HepG2 (cell line): ENCODE data around the gene CNTN2. TPM values are rescaled to one million over a fixed set of nuclear protein-coding genes. Genes with fewer than 3 reads are reported as not detected.

Experiments used
- ATAC-seq: fragments of 200-7000 bp; cut with Tn5 transposase; 3 replicates; pipeline ENCODE4 v1.9.1; 2020; ENCODE audit warnings: mild to moderate bottlenecking, moderate library complexity
- BruUV-seq: library from RNA; stranded (reverse); fragments of 400-500 nt; replicated peaks from 2 replicates; lab custom pipeline; 2021; lab: Mats Ljungman, UMichigan
- CTCF ChIA-PET: fragments of 300-600 bp; formaldehyde crosslinking; extraction: SDS; loops from one replicate; lab custom pipeline; 2021; ENCODE audit warnings: low total read pairs, inconsistent platforms, low intra/inter-chr PET ratio; lab: Yijun Ruan, JAX
- POLR2A ChIA-PET: fragments of 350-600 bp; sonication (Branson Sonifier 250); formaldehyde crosslinking; loops from one replicate; lab custom pipeline; 2020; ENCODE audit warnings: antibody characterized with exemption, inconsistent platforms; lab: Yijun Ruan, JAX
- DNase-seq: peaks from one replicate; pipeline ENCODE4 v3.0.0-alpha.2; 2015; ENCODE audit warnings: low spot score
- FAIRE-seq: peaks from 3 replicates; lab custom pipeline; 2011; peaks lifted over from hg19 to GRCh38; lab: Jason Lieb, UNC
- H2AFZ ChIP-seq: one replicate; pipeline ENCODE4 v1.6.1; 2011; ENCODE audit warnings: low read length, inconsistent platforms
- H3K27ac ChIP-seq: fragments of 300-600 bp; 3 replicates; pipeline ENCODE4 v1.8.0; 2011; ENCODE audit warnings: mixed run types, mild to moderate bottlenecking, mixed read lengths, low read length, inconsistent platforms; ENCODE audit not compliant: insufficient read depth; ENCODE audit errors: extremely low read length
- H3K27me3 ChIP-seq, 2 experiments: fragments of 200-600 bp in 1 of 2; 2 replicates in 1 of 2; 3 replicates in 1 of 2; pipeline versions ENCODE4 v1.6.0 to v1.8.0; 2011; ENCODE audit warnings: low read length in 2 of 2, mild to moderate bottlenecking in 2 of 2, moderate library complexity in 2 of 2, inconsistent platforms in 1 of 2; ENCODE audit not compliant: insufficient read depth in 2 of 2, control insufficient read depth in 1 of 2
- H3K36me3 ChIP-seq, 2 experiments: fragments of 200-600 bp in 1 of 2; replicated peaks in 1 of 2; 2 replicates in 1 of 2; 3 replicates in 1 of 2; pipeline versions ENCODE4 v1.5.1 to v1.8.0; 2011; ENCODE audit warnings: low read length in 2 of 2, inconsistent platforms in 1 of 2; ENCODE audit not compliant: insufficient read depth in 2 of 2, control insufficient read depth in 1 of 2
- H3K4me1 ChIP-seq: 2 replicates; pipeline ENCODE4 v1.5.1; 2012; ENCODE audit warnings: low read length, inconsistent platforms; ENCODE audit not compliant: insufficient read depth
- H3K4me2 ChIP-seq: 2 replicates; pipeline ENCODE4 v1.6.0; 2011; ENCODE audit warnings: low read depth, low read length, inconsistent platforms
- H3K4me3 ChIP-seq, 3 experiments: fragments of 200-600 bp in 1 of 3; sonication (generic), shearing (Covaris generic) in 1 of 3; replicated peaks in 1 of 3; 2 replicates each; pipeline ENCODE4 v1.5.1; 2011 to 2016; ENCODE audit warnings: low read length in 3 of 3, inconsistent platforms in 2 of 3, low read depth in 2 of 3, mild to moderate bottlenecking in 2 of 3, control low read depth in 1 of 3, mixed read lengths in 1 of 3; ENCODE audit not compliant: insufficient read depth in 1 of 3
- H3K79me2 ChIP-seq: one replicate; pipeline ENCODE4 v1.6.1; 2011; ENCODE audit warnings: low read length, inconsistent platforms; ENCODE audit not compliant: insufficient read depth
- H3K9ac ChIP-seq: 2 replicates; pipeline ENCODE4 v1.6.0; 2011; ENCODE audit warnings: mild to moderate bottlenecking, low read depth, low read length, inconsistent platforms; ENCODE audit not compliant: insufficient read depth
- H3K9me3 ChIP-seq: 2 replicates; pipeline ENCODE4 v1.5.1; 2012; ENCODE audit warnings: mild to moderate bottlenecking, low read length
- H4K20me1 ChIP-seq: 2 replicates; pipeline ENCODE4 v1.6.0; 2011; ENCODE audit warnings: inconsistent platforms, mild to moderate bottlenecking, low read length, moderate library complexity; ENCODE audit not compliant: insufficient read depth
- BHLHE40 ChIP-seq: IDR thresholded peaks from 2 replicates; pipeline ENCODE4 v1.6.1; 2011; ENCODE audit warnings: low read length, improper control_type of control experiment
- CENPBD1 ChIP-seq: sonication (generic); formaldehyde crosslinking; IDR thresholded peaks from 2 replicates; pipeline ENCODE4 v1.8.0; 2022; ENCODE audit warnings: missing genetic modification reagents, low read depth, mild to moderate bottlenecking, borderline replicate concordance
- FOXJ3 ChIP-seq: sonication (generic); formaldehyde crosslinking; IDR thresholded peaks from 2 replicates; pipeline ENCODE4 v1.4.0; 2020; ENCODE audit warnings: missing genetic modification reagents, mild to moderate bottlenecking, borderline replicate concordance
- NCOA2 ChIP-seq: sonication (generic); formaldehyde crosslinking; IDR thresholded peaks from 2 replicates; pipeline ENCODE4 v1.8.0; 2022; ENCODE audit warnings: inconsistent platforms
- POLR2AphosphoS5 ChIP-seq: IDR thresholded peaks from 2 replicates; pipeline ENCODE4 v1.6.1; 2012; ENCODE audit warnings: low read depth, low read length
- PRDM4 ChIP-seq: sonication (generic); formaldehyde crosslinking; IDR thresholded peaks from 2 replicates; pipeline ENCODE4 v1.9.0; 2021; ENCODE audit warnings: missing genetic modification reagents, borderline replicate concordance
- RFX3 ChIP-seq: IDR thresholded peaks from 2 replicates; pipeline ENCODE4 v1.6.1; 2016; ENCODE audit warnings: missing biosample characterization, missing genetic modification reagents
- TCF7 ChIP-seq: sonication (generic); IDR thresholded peaks from 2 replicates; pipeline ENCODE4 v1.6.1; 2016; ENCODE audit warnings: antibody characterized with exemption, low read depth
- TEF ChIP-seq: sonication (generic); formaldehyde crosslinking; IDR thresholded peaks from 2 replicates; pipeline ENCODE4 v1.5.0; 2020; ENCODE audit warnings: missing genetic modification reagents
- TFE3 ChIP-seq: IDR thresholded peaks from 2 replicates; pipeline ENCODE4 v1.6.1; 2016
- UBTF ChIP-seq: sonication (generic); formaldehyde crosslinking; IDR thresholded peaks from 2 replicates; pipeline ENCODE4 v1.4.0; 2020; ENCODE audit warnings: mild to moderate bottlenecking, missing genetic modification reagents
- ZBTB42 ChIP-seq: sonication (generic); formaldehyde crosslinking; IDR thresholded peaks from 2 replicates; pipeline ENCODE4 v1.5.0; 2020; ENCODE audit warnings: mild to moderate bottlenecking, missing genetic modification reagents
- ZKSCAN5 ChIP-seq: sonication (generic); formaldehyde crosslinking; IDR thresholded peaks from 2 replicates; pipeline ENCODE4 v1.5.1; 2020; ENCODE audit warnings: mild to moderate bottlenecking, missing genetic modification reagents
- ZNF724P ChIP-seq: sonication (generic); formaldehyde crosslinking; IDR thresholded peaks from 2 replicates; pipeline ENCODE4 v1.8.0; 2022; ENCODE audit warnings: missing genetic modification reagents, borderline replicate concordance
- WGBS: methylation state at CpG from one replicate; pipeline ENCODE4 v1.1.6; 2017; ENCODE audit warnings: low lambda C conversion rate; 5-methylcytosine and 5-hydroxymethylcytosine counted together
- in situ Hi-C: cut with HindIII; loops from 2 replicates; pipeline ENCODE4 v1.10.0; 2017; ENCODE audit warnings: low pct_unique_long_range_greater_than_20kb; ENCODE audit not compliant: extremely low pct_ligation_motif_present
- intact Hi-C: fragments of 100-400 bp; cut with micrococcal nuclease; formaldehyde crosslinking; loops from one replicate; pipeline ENCODE4 v1.10.0; 2022; ENCODE audit not compliant: unreplicated experiment
- polyA plus RNA-seq, 8 experiments: library from polyadenylated mRNA; depleted of rRNA in 3 of 8; stranded (reverse) in 7 of 8; unstranded in 1 of 8; fragments of >200 nt; fragmentation: Illumina TruSeq in 4 of 8; extraction: Trizol in 4 of 8; gene quantifications; 2 replicates each; pipeline versions ENCODE4 v1.2.1 to v1.2.3, GENCODE V29; 2011 to 2016; ENCODE audit warnings: low read depth in 4 of 8, missing spikeins in 1 of 8, mixed read lengths in 1 of 8; ENCODE audit not compliant: insufficient read depth in 1 of 8
- total RNA-seq, 5 experiments: library from RNA; depleted of rRNA; stranded (reverse); fragments of >200 nt; fragmentation: Illumina TruSeq; extraction: Trizol; gene quantifications; 2 replicates each; pipeline ENCODE4 v1.2.3, GENCODE V29; 2016; ENCODE audit warnings: low read depth in 1 of 5

Gene CNTN2
- total and polyA plus RNA-seq, 2 of the 13 experiments (the other 11 are each of a cell fraction or from before 2014, with no cell fraction given): not detected

- Histone ChIP-seq H3K27me3 (peaks cover 3 to 32% of the 10 kb centered on the region in 2 experiments; a peak in 4 of 5 replicates), H3K9ac (no peak overlapping the region)
- CTCF ChIA-PET: no interaction called here
These were observed 5.4 kb downstream of the CNTN2 start for GRCh38 chr1:205048382-205048781.

More at GRCh38 chr1:205048382-205048781, 5.4 kb downstream of the CNTN2 start:
- no peak overlapping the region for H3K4me3 ChIP-seq
- intact Hi-C loops: no loop called here
- H4K20me1 ChIP-seq: no peaks in the 10 kb centered on the region
- DNase-seq: no peak
- no peak overlapping the region for H2AFZ ChIP-seq
- H3K4me2 ChIP-seq: no peak overlapping the region
- H3K4me1 ChIP-seq: no peaks in the 10 kb centered on the region
- no peak for TF ChIP-seq POLR2AphosphoS5
- TF ChIP-seq TFE3 (CRISPR knock-in tag): no peak
- no peak for TF ChIP-seq ZBTB42 (CRISPR knock-in tag)
- TF ChIP-seq NCOA2 (CRISPR knock-in tag): no peak
- TF ChIP-seq ZNF724P (CRISPR knock-in tag): no peak
- no peak for TF ChIP-seq PRDM4 (CRISPR knock-in tag)
- no peak for TF ChIP-seq CENPBD1 (CRISPR knock-in tag)
- TF ChIP-seq ZKSCAN5: no peak
- TF ChIP-seq TEF (CRISPR knock-in tag): no peak
- TF ChIP-seq FOXJ3: no peak
- no peak for TF ChIP-seq TCF7
- TF ChIP-seq BHLHE40: no peak
- TF ChIP-seq RFX3: no peak
- TF ChIP-seq UBTF: no peak
- H3K36me3 ChIP-seq: no peaks in the 10 kb centered on the region
- FAIRE-seq: no peak
- in situ Hi-C loops: no loop called here
- WGBS: 0% methylated on average over 1 of the region's 9 CpGs
- no peaks in the 10 kb centered on the region for H3K9me3 ChIP-seq
- no peaks in the 10 kb centered on the region for H3K79me2 ChIP-seq
- POLR2A ChIA-PET: no interaction called here
- no peak for ATAC-seq
- no TSS peak for BruUV-seq
- no peak overlapping the region for H3K27ac ChIP-seq
